HCT116 (cell line): ENCODE measurements around the gene AATF. TPM values are rescaled to one million over a fixed set of nuclear protein-coding genes. Genes with fewer than 3 reads are reported as not detected.

ENCODE experiments used
- ATAC-seq: fragments of 200-7000 bp; cut with Tn5 transposase; 2 replicates; pipeline ENCODE4 v1.9.1; 2020; ENCODE audit warnings: mild to moderate bottlenecking, moderate library complexity
- BruUV-seq: library from RNA; stranded (reverse); fragments of 400-500 nt; replicated peaks from 2 replicates; lab custom pipeline; 2021; lab: Mats Ljungman, UMichigan
- CTCF ChIA-PET: fragments of 300-600 bp; sonication (Branson Sonifier 250); formaldehyde crosslinking; loops from one replicate; lab custom pipeline; 2021; ENCODE audit warnings: antibody characterized with exemption; lab: Charles Lee
- POLR2A ChIA-PET: fragments of 300-600, 350-600 bp; sonication (Branson Sonifier 250); formaldehyde crosslinking; loops from one replicate; lab custom pipeline; 2021; ENCODE audit warnings: antibody characterized with exemption; lab: Charles Lee
- RAD21 ChIA-PET, 2 experiments: fragments of 300-600 bp; sonication (Branson Sonifier 250); formaldehyde crosslinking; loops; one replicate each; lab custom pipeline; 2023; ENCODE audit warnings: low total read pairs in 2 of 2; ENCODE audit not compliant: uncharacterized antibody in 2 of 2, unreplicated experiment in 2 of 2, low non-redundant PET in 1 of 2; lab: Charles Lee
- DNase-seq: peaks from one replicate; pipeline ENCODE4 v3.0.0-alpha.2; 2010; ENCODE audit warnings: low read depth, low spot score
- H2AFZ ChIP-seq: fragments of 200-600 bp; shearing (Covaris generic), sonication (generic); 2 replicates; pipeline ENCODE4 v1.6.1; 2017; ENCODE audit warnings: low read depth, mixed run types, mixed read lengths, antibody characterized with exemption, low read length; ENCODE audit not compliant: poor library complexity, severe bottlenecking
- H3K27ac ChIP-seq: 2 replicates; pipeline ENCODE4 v1.5.1; 2012; ENCODE audit warnings: low read depth, low read length
- H3K27me3 ChIP-seq: fragments of 200-600 bp; sonication (generic); 2 replicates; pipeline ENCODE4 v1.6.1; 2016; ENCODE audit warnings: mixed run types, low read length, mixed read lengths; ENCODE audit not compliant: insufficient read depth
- H3K36me3 ChIP-seq, 2 experiments: fragments of 200-500 bp in 1 of 2; fragments of 200-600 bp in 1 of 2; sonication (Bioruptor generic) in 1 of 2; sonication (generic) in 1 of 2; 2 replicates each; pipeline versions ENCODE4 v1.5.1 to v1.6.1; 2014 to 2016; ENCODE audit warnings: low read length in 2 of 2, inconsistent platforms in 1 of 2, mixed read lengths in 1 of 2, mixed run types in 1 of 2; ENCODE audit not compliant: insufficient read depth in 2 of 2, control insufficient read depth in 1 of 2
- H3K4me1 ChIP-seq, 2 experiments: fragments of 200-600 bp in 1 of 2; sonication (generic) in 1 of 2; 2 replicates each; pipeline versions ENCODE4 v1.5.1 to v1.6.1; 2012 to 2017; ENCODE audit warnings: low read length in 2 of 2, inconsistent platforms in 1 of 2, mild to moderate bottlenecking in 1 of 2, mixed read lengths in 1 of 2, mixed run types in 1 of 2, moderate library complexity in 1 of 2; ENCODE audit not compliant: insufficient read depth in 2 of 2, control insufficient read depth in 1 of 2
- H3K4me2 ChIP-seq: fragments of 200-600 bp; sonication (generic); 2 replicates; pipeline ENCODE4 v1.6.1; 2017; ENCODE audit warnings: mixed run types, low read length, mixed read lengths
- H3K4me3 ChIP-seq, 2 experiments: fragments of 200-600 bp in 1 of 2; sonication (generic) in 1 of 2; replicated peaks in 1 of 2; 2 replicates each; pipeline ENCODE4 v1.5.1; 2011 to 2016; ENCODE audit warnings: low read length in 2 of 2, control low read depth in 1 of 2, low read depth in 1 of 2, mild to moderate bottlenecking in 1 of 2, mixed read lengths in 1 of 2, mixed run types in 1 of 2
- H3K79me2 ChIP-seq: fragments of 200-600 bp; sonication (generic); 2 replicates; pipeline ENCODE4 v1.6.1; 2017; ENCODE audit warnings: mild to moderate bottlenecking, mixed run types, low read length, moderate library complexity, mixed read lengths; ENCODE audit not compliant: insufficient read depth
- H3K9ac ChIP-seq: fragments of 200-600 bp; sonication (generic); 2 replicates; pipeline ENCODE4 v1.6.1; 2016; ENCODE audit warnings: low read length, mixed read lengths
- H3K9me2 ChIP-seq: fragments of 200-600 bp; sonication (generic), shearing (Covaris generic); 2 replicates; pipeline ENCODE4 v1.6.1; 2017; ENCODE audit warnings: mixed run types, mild to moderate bottlenecking, moderate library complexity; ENCODE audit not compliant: insufficient read depth
- H3K9me3 ChIP-seq, 2 experiments: fragments of 200-500 bp in 1 of 2; fragments of 200-600 bp in 1 of 2; sonication (Bioruptor generic) in 1 of 2; sonication (generic) in 1 of 2; 2 replicates each; pipeline ENCODE4 v1.6.1; 2014 to 2017; ENCODE audit warnings: low read length in 2 of 2, mixed read lengths in 2 of 2, inconsistent platforms in 1 of 2, low read depth in 1 of 2, mild to moderate bottlenecking in 1 of 2, mixed run types in 1 of 2, moderate library complexity in 1 of 2; ENCODE audit not compliant: control insufficient read depth in 1 of 2, insufficient read depth in 1 of 2
- H4K20me1 ChIP-seq: fragments of 200-600 bp; sonication (generic), shearing (Covaris generic); 2 replicates; pipeline ENCODE4 v1.6.1; 2017; ENCODE audit warnings: mixed run types, mild to moderate bottlenecking, moderate library complexity; ENCODE audit not compliant: insufficient read depth
- CBX3 ChIP-seq: IDR thresholded peaks from 2 replicates; pipeline ENCODE4 v1.6.1; 2012; ENCODE audit warnings: low read depth
- EZH2 ChIP-seq: fragments of 200-600 bp; sonication (generic); IDR thresholded peaks from 2 replicates; pipeline ENCODE4 v1.6.1; 2017; ENCODE audit warnings: antibody characterized with exemption, mixed run types
- EZH2phosphoT487 ChIP-seq: fragments of 200-600 bp; IDR thresholded peaks from 2 replicates; pipeline ENCODE4 v1.6.1; 2018; ENCODE audit warnings: antibody characterized with exemption, borderline replicate concordance
- POLR2AphosphoS5 ChIP-seq: IDR thresholded peaks from 2 replicates; pipeline ENCODE4 v1.6.1; 2011; ENCODE audit warnings: mild to moderate bottlenecking, low read depth, low read length, moderate library complexity
- TCF7L2 ChIP-seq: IDR thresholded peaks from 2 replicates; pipeline ENCODE4 v1.7.0; 2011; ENCODE audit warnings: borderline replicate concordance, inconsistent platforms; ENCODE audit not compliant: insufficient read depth, insufficient read length; ENCODE audit errors: extremely low read depth
- YY1 ChIP-seq: IDR thresholded peaks from 2 replicates; pipeline ENCODE4 v1.6.1; 2011; ENCODE audit warnings: low read length, low read depth, moderate library complexity, mild to moderate bottlenecking; ENCODE audit not compliant: insufficient replicate concordance; ENCODE audit errors: extremely low read depth
- intact Hi-C: fragments of 100-400 bp; cut with micrococcal nuclease; formaldehyde crosslinking; loops from 2 replicates; pipeline ENCODE4 v1.10.0; 2022
- total RNA-seq: library from RNA; stranded (reverse); gene quantifications from one replicate; pipeline ENCODE4 v1.2.1, GENCODE V29; 2021; ENCODE audit not compliant: unreplicated experiment
- TF ChIP-seq, protein P1 (sequence below): IDR thresholded peaks from 2 replicates; pipeline ENCODE4 v1.6.1; 2012
- TF ChIP-seq, protein P2 (sequence below): IDR thresholded peaks from 2 replicates; pipeline ENCODE4 v1.6.1; 2012; ENCODE audit warnings: low read depth

Gene AATF
- total RNA-seq, 1 experiment from 2014 or later = 105 TPM

DNA sequence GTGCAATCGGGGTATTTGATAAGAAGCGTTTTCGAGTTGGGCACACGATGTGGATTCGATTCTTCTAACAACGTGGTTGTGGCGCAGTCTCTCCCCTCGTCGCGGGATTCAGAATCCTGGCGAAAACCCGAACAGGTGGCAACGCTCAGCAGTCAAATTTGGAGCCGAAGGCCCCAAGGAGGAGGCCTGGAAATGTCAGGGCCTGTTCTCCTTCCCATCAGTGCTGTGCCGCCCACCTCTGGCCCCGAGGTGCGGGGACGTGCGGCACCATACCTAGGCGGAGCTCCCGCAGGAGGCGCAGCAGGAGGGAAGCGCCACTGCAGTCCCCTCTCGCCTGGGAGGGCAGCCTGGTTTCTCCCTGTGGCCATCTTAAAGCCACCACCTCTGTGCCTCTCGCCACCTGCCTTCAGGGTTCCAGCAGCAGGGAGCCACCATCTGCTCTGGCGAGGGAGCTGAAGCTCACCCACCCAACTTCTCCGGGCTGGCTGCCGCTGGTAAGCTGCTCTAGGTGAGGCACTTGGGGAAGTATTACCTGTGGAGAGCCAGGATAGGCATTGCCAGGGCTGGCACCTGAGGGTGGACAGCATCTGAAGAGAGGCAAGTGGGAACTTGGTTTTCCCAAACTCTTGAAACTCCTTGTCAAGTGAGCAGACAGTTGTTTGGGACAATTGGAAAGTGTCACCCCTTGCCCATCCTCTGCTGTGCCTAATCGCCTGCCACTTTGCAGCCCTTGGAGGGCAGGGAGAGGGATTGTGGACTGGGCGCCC is 2.6 kb upstream of the AATF start:
- H3K79me2 ChIP-seq = peaks cover 24% of the 10 kb centered on the region
- no peak overlapping the region for H3K4me2 ChIP-seq
- H3K9me2 ChIP-seq = no peaks in the 10 kb centered on the region
- POLR2A ChIA-PET = interaction anchor here (1.1 kb wide), 1 partner anchor 25 kb away, joined by 5 read pairs; no protein-coding TSS in a partner anchor
- H3K27me3 ChIP-seq = no peaks in the 10 kb centered on the region
- ATAC-seq = no peak
- intact Hi-C loops = no loop called here
- CTCF ChIA-PET = no interaction called here
- no peak for TF ChIP-seq TCF7L2
- no peak for TF ChIP-seq CBX3
- TF ChIP-seq POLR2AphosphoS5 = no peak
- no peak for TF ChIP-seq EZH2
- no peak for TF ChIP-seq YY1
- TF ChIP-seq, protein P1, sequence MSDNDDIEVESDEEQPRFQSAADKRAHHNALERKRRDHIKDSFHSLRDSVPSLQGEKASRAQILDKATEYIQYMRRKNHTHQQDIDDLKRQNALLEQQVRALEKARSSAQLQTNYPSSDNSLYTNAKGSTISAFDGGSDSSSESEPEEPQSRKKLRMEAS = no peak
- H3K36me3 ChIP-seq = peaks cover 4 to 12% of the 10 kb centered on the region in 2 experiments; a peak in 2 of 4 replicates
- no peak overlapping the region for H3K9ac ChIP-seq
- RAD21 ChIA-PET = no interaction called here
- H3K9me3 ChIP-seq = no peaks in the 10 kb centered on the region
- no peak for DNase-seq
- BruUV-seq = no TSS peak
- H3K27ac ChIP-seq = no peak overlapping the region
- no peaks in the 10 kb centered on the region for H4K20me1 ChIP-seq
- H3K4me3 ChIP-seq = no peak overlapping the region
- no peak overlapping the region for H2AFZ ChIP-seq
- peaks cover 3 to 22% of the 10 kb centered on the region in 2 experiments; a peak in 3 of 4 replicates for H3K4me1 ChIP-seq

DNA sequence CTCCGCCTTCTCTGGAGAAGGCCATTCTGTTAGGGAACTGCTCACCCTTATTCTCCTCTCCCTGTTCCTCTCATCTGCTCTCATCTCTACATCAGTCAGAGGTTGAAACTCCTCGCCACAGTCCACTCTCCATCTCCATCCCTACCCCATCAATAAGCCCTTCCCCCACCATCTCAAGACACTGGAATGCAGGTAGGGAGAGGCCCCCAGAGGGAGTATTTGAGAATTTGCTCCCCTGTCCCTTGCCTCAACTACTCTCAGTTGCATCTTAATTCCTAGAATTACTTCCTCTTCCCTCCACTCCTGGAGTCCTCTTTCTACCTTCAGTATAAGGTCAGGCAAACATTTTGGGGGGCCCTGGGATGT is 2.0 kb upstream of the AATF start:
- peaks cover 3 to 22% of the 10 kb centered on the region in 2 experiments; a peak in 3 of 4 replicates for H3K4me1 ChIP-seq

More for the DNA sequence above, 2.0 kb upstream of the AATF start:
- H3K4me3 ChIP-seq = no peak overlapping the region
- H3K9ac ChIP-seq = no peak overlapping the region
- no peaks in the 10 kb centered on the region for H3K9me3 ChIP-seq
- RAD21 ChIA-PET = no interaction called here
- no peak overlapping the region for H3K4me2 ChIP-seq
- no peaks in the 10 kb centered on the region for H3K9me2 ChIP-seq
- DNase-seq = no peak
- peaks cover 29% of the 10 kb centered on the region for H3K79me2 ChIP-seq
- BruUV-seq = no TSS peak
- H3K27ac ChIP-seq = no peak overlapping the region
- TF ChIP-seq, protein P2, sequence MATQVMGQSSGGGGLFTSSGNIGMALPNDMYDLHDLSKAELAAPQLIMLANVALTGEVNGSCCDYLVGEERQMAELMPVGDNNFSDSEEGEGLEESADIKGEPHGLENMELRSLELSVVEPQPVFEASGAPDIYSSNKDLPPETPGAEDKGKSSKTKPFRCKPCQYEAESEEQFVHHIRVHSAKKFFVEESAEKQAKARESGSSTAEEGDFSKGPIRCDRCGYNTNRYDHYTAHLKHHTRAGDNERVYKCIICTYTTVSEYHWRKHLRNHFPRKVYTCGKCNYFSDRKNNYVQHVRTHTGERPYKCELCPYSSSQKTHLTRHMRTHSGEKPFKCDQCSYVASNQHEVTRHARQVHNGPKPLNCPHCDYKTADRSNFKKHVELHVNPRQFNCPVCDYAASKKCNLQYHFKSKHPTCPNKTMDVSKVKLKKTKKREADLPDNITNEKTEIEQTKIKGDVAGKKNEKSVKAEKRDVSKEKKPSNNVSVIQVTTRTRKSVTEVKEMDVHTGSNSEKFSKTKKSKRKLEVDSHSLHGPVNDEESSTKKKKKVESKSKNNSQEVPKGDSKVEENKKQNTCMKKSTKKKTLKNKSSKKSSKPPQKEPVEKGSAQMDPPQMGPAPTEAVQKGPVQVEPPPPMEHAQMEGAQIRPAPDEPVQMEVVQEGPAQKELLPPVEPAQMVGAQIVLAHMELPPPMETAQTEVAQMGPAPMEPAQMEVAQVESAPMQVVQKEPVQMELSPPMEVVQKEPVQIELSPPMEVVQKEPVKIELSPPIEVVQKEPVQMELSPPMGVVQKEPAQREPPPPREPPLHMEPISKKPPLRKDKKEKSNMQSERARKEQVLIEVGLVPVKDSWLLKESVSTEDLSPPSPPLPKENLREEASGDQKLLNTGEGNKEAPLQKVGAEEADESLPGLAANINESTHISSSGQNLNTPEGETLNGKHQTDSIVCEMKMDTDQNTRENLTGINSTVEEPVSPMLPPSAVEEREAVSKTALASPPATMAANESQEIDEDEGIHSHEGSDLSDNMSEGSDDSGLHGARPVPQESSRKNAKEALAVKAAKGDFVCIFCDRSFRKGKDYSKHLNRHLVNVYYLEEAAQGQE = no peak
- TF ChIP-seq EZH2phosphoT487 = no peak
- CTCF ChIA-PET = no interaction called here
- no peak overlapping the region for H2AFZ ChIP-seq
- POLR2A ChIA-PET = no interaction called here
- no peaks in the 10 kb centered on the region for H3K27me3 ChIP-seq
- ATAC-seq = no peak
- intact Hi-C loops = no loop called here
- peaks cover 8 to 17% of the 10 kb centered on the region in 2 experiments; a peak in 2 of 4 replicates for H3K36me3 ChIP-seq
- H4K20me1 ChIP-seq = no peaks in the 10 kb centered on the region
